GM12874 (cell line): ENCODE data around the gene PLCL2.

Experiments
- CTCF ChIP-seq: IDR thresholded peaks from 2 replicates; pipeline ENCODE4 v1.5.1; 2011; ENCODE audit warnings: low read depth, mild to moderate bottlenecking, control low read depth, low read length, moderate library complexity; ENCODE audit not compliant: insufficient read depth

Gene PLCL2

GRCh38 chr3:16866571-16866970 is 18.2 kb upstream of the PLCL2 start:
- TF ChIP-seq CTCF: no peak

- TF ChIP-seq CTCF: no peak
Measured at GRCh38 chr3:16868513-16868912, 16.2 kb upstream of the PLCL2 start.

GRCh38 chr3:16869261-16870005 is 15.3 kb upstream of the PLCL2 start:
- no peak for TF ChIP-seq CTCF

- no peak for TF ChIP-seq CTCF
Measured at GRCh38 chr3:16871915-16872842, 12.6 kb upstream of the PLCL2 start.

- TF ChIP-seq CTCF: no peak
Measured at GRCh38 chr3:16873872-16874271, 10.9 kb upstream of the PLCL2 start.

- no peak for TF ChIP-seq CTCF
Measured at GRCh38 chr3:16875876-16876550, 8.7 kb upstream of the PLCL2 start.

GRCh38 chr3:16877505-16877904 is 7.2 kb upstream of the PLCL2 start:
- no peak for TF ChIP-seq CTCF
